Stimulated activated CD4-positive, alpha-beta T cell treated with anti-CD3 and anti-CD28 coated beads, Interleukin-4, amount 100 ng/mL, for 24 hours (primary cell): ENCODE measurements around the gene FAM180B.
A peak's percentile ranks its signal among the peaks of the same experiment; 100 is the strongest.
"Not testable (repeated sequence)": the region's sequence is repeated elsewhere in the genome, so short reads cannot be mapped to it uniquely, and the experiment has no call there.

Source experiments
- DNase-seq: peaks from one replicate; pipeline ENCODE4 v3.0.0-alpha.2; 2020

Gene FAM180B

GRCh38 chr11:47586098-47586855 is at the start of gene FAM180B:
TSS of gene FAM180B (plus strand) at chr11:47586678. CDS start at chr11:47586769, 91 bp downstream.
- no peak for DNase-seq

- no peak for DNase-seq
These were observed 49.6 kb upstream of the FAM180B start for GRCh38 chr11:47536915-47537314.

GRCh38 chr11:47538741-47539565 is 47.5 kb upstream of the FAM180B start:
- no peak for DNase-seq

GRCh38 chr11:47539681-47540039 is 46.8 kb upstream of the FAM180B start:
- DNase-seq, result no peak

- no peak for DNase-seq
These were observed 45.4 kb upstream of the FAM180B start for GRCh38 chr11:47541070-47541469.

- DNase-seq, result no peak
These were observed 41.2 kb upstream of the FAM180B start for GRCh38 chr11:47545298-47545697.

- not testable (repeated sequence) for DNase-seq
These were observed 40.2 kb upstream of the FAM180B start for GRCh38 chr11:47546274-47546673.

- DNase-seq, result no peak
These were observed 36.0 kb upstream of the FAM180B start for GRCh38 chr11:47550288-47551047.

- no peak for DNase-seq
These were observed 35.4 kb upstream of the FAM180B start for GRCh38 chr11:47551086-47551485.

- peak; percentile 26 for DNase-seq
These were observed 34.4 kb upstream of the FAM180B start for GRCh38 chr11:47552056-47552565.

- peak; percentile 93 for DNase-seq
These were observed 33.7 kb upstream of the FAM180B start, which contains the start of gene CELF1 for GRCh38 chr11:47552566-47553405. TSS of gene CELF1 (minus strand) at chr11:47553132. CDS start at chr11:47499523, 53,609 bp downstream.

GRCh38 chr11:47553406-47553743 is 33.1 kb upstream of the FAM180B start:
- DNase-seq, result no peak

GRCh38 chr11:47557004-47557403 is 29.5 kb upstream of the FAM180B start:
- not testable (repeated sequence) for DNase-seq

GRCh38 chr11:47558695-47559094 is 27.8 kb upstream of the FAM180B start:
- DNase-seq, result no peak

- DNase-seq, result no peak
These were observed 26.1 kb upstream of the FAM180B start for GRCh38 chr11:47560426-47560825.

- not testable (repeated sequence) for DNase-seq
These were observed 24.1 kb upstream of the FAM180B start for GRCh38 chr11:47562393-47562792.

GRCh38 chr11:47564366-47564765 is 22.1 kb upstream of the FAM180B start:
- not testable (repeated sequence) for DNase-seq

GRCh38 chr11:47564933-47565339 is 21.5 kb upstream of the FAM180B start:
- DNase-seq, result no peak

- peak; percentile 71 for DNase-seq
These were observed 20.9 kb upstream of the FAM180B start, which contains the start of gene PTPMT1 for GRCh38 chr11:47565340-47566148. TSS of gene PTPMT1 (plus strand) at chr11:47565599. CDS start at chr11:47565623, 24 bp downstream.

- peak; percentile 8 for DNase-seq
These were observed 20.3 kb upstream of the FAM180B start for GRCh38 chr11:47566149-47566698.

- DNase-seq, result no peak
These were observed 16.8 kb upstream of the FAM180B start for GRCh38 chr11:47569646-47570045.
